ENCODE data around the gene CBFB. TPM values are rescaled to one million over a fixed set of nuclear protein-coding genes. Genes with fewer than 3 reads are reported as not detected.

The CBFB gene
- total RNA-seq, 4 donors from 2014 or later, result 38.9 to 105 (median 96.5) TPM

GRCh38 chr16:67144943-67145342 is 116.0 kb downstream of the CBFB start:
- intact Hi-C loops (cut with DNase I; ENCODE audit: low total_unique reads) (loop anchor here (5.0 kb wide), 1 partner anchor 63 kb away; no protein-coding TSS in a partner anchor), in situ Hi-C loops (cut with MboI; ENCODE audit: low sequenced_read_pairs in 4 of 4) (no loop called here)
- Histone ChIP-seq H3K9me3 (no peaks in the 10 kb centered on the region), H3K36me3 (peaks cover 0 to 89% of the 10 kb centered on the region in 2 donors), H3K27ac (no peak overlapping the region), H3K4me1 (peaks cover 0 to 7% of the 10 kb centered on the region in 2 donors), H3K27me3 (peaks cover 0 to 5% (median 0%) of the 10 kb centered on the region in 3 donors), H3K4me3 (no peak overlapping the region)
- ATAC-seq (no peak), DNase-seq (no peak)
- TF ChIP-seq CTCF (IDR thresholded peaks at IDR 0.05 in 4 of 5, conservative IDR thresholded peaks at IDR 0.05 in 1 of 5) (no peak), POLR2A (IDR thresholded peaks at IDR 0.05) (no peak)

GRCh38 chr16:67145746-67146145 is 116.8 kb downstream of the CBFB start:
- intact Hi-C loops (cut with DNase I; ENCODE audit: low total_unique reads), result no loop called here
- peaks cover 0 to 81% of the 10 kb centered on the region in 2 donors for H3K36me3 ChIP-seq
- H3K4me1 ChIP-seq, result peaks cover 0 to 8% of the 10 kb centered on the region in 2 donors
- TF ChIP-seq CTCF (IDR thresholded peaks at IDR 0.05 in 4 of 5, conservative IDR thresholded peaks at IDR 0.05 in 1 of 5), result no peak
- no peak for TF ChIP-seq POLR2A (IDR thresholded peaks at IDR 0.05)
- H3K9me3 ChIP-seq, result no peaks in the 10 kb centered on the region
- no peak for DNase-seq
- no peak for ATAC-seq
- H3K27ac ChIP-seq, result no peak overlapping the region
- in situ Hi-C loops (cut with MboI; ENCODE audit: low sequenced_read_pairs in 4 of 4), result no loop called here
- H3K27me3 ChIP-seq, result peaks cover 1 to 10% (median 4%) of the 10 kb centered on the region in 3 donors
- H3K4me3 ChIP-seq, result no peak overlapping the region

GRCh38 chr16:67146523-67147357 is 117.8 kb downstream of the CBFB start:
- no peak for TF ChIP-seq CTCF (IDR thresholded peaks at IDR 0.05 in 4 of 5, conservative IDR thresholded peaks at IDR 0.05 in 1 of 5)
- TF ChIP-seq POLR2A (IDR thresholded peaks at IDR 0.05), result no peak
- DNase-seq, result no peak
- intact Hi-C loops (cut with DNase I; ENCODE audit: low total_unique reads), result no loop called here

GRCh38 chr16:67147437-67148140 is 118.6 kb downstream of the CBFB start:
- intact Hi-C loops (cut with DNase I; ENCODE audit: low total_unique reads) (no loop called here), in situ Hi-C loops (cut with MboI; ENCODE audit: low sequenced_read_pairs in 4 of 4) (no loop called here)
- TF ChIP-seq POLR2A (IDR thresholded peaks at IDR 0.05) (no peak), CTCF (IDR thresholded peaks at IDR 0.05 in 4 of 5, conservative IDR thresholded peaks at IDR 0.05 in 1 of 5) (no peak)
- Histone ChIP-seq H3K27ac (no peak overlapping the region), H3K36me3 (peaks cover 0 to 62% of the 10 kb centered on the region in 2 donors), H3K4me1 (peaks cover 0 to 13% of the 10 kb centered on the region in 2 donors), H3K9me3 (no peaks in the 10 kb centered on the region), H3K27me3 (peaks cover 3 to 12% (median 4%) of the 10 kb centered on the region in 3 donors), H3K4me3 (no peak overlapping the region)
- ATAC-seq, result no peak
- no peak for DNase-seq

More at GRCh38 chr16:67146523-67147357, 117.8 kb downstream of the CBFB start:
- Histone ChIP-seq H3K4me1 (peaks cover 0 to 13% of the 10 kb centered on the region in 2 donors), H3K36me3 (peaks cover 0 to 71% of the 10 kb centered on the region in 2 donors), H3K4me3 (no peak overlapping the region), H3K9me3 (no peaks in the 10 kb centered on the region), H3K27ac (no peak overlapping the region), H3K27me3 (peaks cover 3 to 12% (median 4%) of the 10 kb centered on the region in 3 donors)
- ATAC-seq, result no peak
- in situ Hi-C loops (cut with MboI; ENCODE audit: low sequenced_read_pairs in 4 of 4), result no loop called here
